GM10266 (cell line): ENCODE measurements around the gene PYGB.

ENCODE experiments used
- DNase-seq: peaks from one replicate; pipeline ENCODE4 v3.0.0; 2012; ENCODE audit errors: extremely low spot score
- CTCF ChIP-seq: IDR thresholded peaks from 2 replicates; pipeline ENCODE4 v1.5.1; 2012; ENCODE audit warnings: mild to moderate bottlenecking, low read depth; ENCODE audit not compliant: control insufficient read depth, insufficient read depth; ENCODE audit errors: missing control alignments

The PYGB gene

GRCh38 chr20:25288291-25289181 is 40.7 kb downstream of the PYGB start:
- DNase-seq: peak; percentile 74

GRCh38 chr20:25289886-25290597 is 42.2 kb downstream of the PYGB start:
- DNase-seq: no peak
- TF ChIP-seq CTCF: no peak

More at GRCh38 chr20:25288291-25289181, 40.7 kb downstream of the PYGB start:
- no peak for TF ChIP-seq CTCF

GRCh38 chr20:25290646-25291431 is 43.0 kb downstream of the PYGB start:
- DNase-seq: no peak
- no peak for TF ChIP-seq CTCF

- no peak for DNase-seq
- TF ChIP-seq CTCF: no peak
Measured at GRCh38 chr20:25291432-25292133, 43.7 kb downstream of the PYGB start.

DNA sequence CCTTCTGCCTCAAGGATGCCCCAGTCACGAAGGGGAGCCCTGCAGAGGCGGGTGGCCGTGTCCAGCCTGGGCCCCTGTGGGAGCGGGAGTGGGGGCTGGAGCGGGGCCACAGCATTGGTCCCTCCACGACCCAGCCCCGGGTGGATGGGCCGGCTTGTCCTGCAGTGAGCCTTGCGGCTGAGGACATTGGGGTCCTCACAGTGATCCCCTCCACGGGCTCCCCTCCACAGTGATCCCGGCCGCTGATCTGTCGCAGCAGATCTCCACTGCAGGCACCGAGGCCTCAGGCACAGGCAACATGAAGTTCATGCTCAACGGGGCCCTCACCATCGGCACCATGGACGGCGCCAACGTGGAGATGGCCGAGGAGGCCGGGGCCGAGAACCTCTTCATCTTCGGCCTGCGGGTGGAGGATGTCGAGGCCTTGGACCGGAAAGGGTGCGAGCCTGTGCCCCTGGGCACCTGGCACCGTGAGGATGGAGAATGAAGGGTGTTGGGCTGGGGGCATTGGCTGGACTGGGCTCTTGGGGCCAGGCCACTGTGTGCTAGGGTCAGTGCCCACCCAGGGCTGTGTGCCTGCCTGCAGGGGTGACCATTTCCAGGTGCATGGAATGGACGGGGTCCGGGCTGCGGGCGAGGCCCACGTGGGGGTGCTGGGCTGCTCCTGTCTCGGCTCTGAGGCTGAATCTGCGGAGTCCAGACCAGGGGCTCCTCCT is 44.4 kb downstream of the PYGB start:
- no peak for DNase-seq
- no peak for TF ChIP-seq CTCF

DNA sequence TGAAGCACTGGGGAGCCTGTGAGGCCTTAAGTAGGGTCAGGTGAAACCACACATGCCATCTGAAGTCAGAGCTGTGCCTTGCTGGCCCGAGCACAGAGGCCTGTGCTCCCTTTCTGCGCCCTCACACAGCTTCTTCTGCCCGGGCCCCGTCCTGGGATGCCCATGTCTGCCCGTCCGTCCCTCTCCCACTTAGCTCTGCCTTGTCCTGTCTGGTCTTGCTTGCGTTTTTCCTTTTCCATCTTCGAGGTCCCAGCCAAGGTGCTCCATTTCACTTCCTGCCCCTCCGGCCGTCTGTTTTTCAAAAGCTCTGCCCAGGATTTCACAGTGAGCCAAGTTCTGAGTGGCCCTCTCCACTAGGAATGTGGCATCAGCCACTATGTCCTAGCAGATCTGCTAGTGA is 45.6 kb downstream of the PYGB start:
- TF ChIP-seq CTCF: no peak
- DNase-seq: no peak
